K562 (cell line): Measurements from ENCODE around the gene NCKAP1.
"Not testable (repeated sequence)": the region's sequence is repeated elsewhere in the genome, so short reads cannot be mapped to it uniquely, and the experiment has no call there.

Experiments
- CBX3 ChIP-seq, 2 experiments: IDR thresholded peaks; 1 replicate in 1 of 2; 2 replicates in 1 of 2; pipeline ENCODE4 v1.6.1; 2012; ENCODE audit warnings: inconsistent platforms in 2 of 2, low read length in 2 of 2, borderline replicate concordance in 1 of 2, control low read depth in 1 of 2
- CBX5 ChIP-seq: IDR thresholded peaks from 2 replicates; pipeline ENCODE4 v1.6.1; 2014; ENCODE audit warnings: low read depth, borderline replicate concordance
- CHD1 ChIP-seq: fragments of 200-600 bp; sonication (generic); IDR thresholded peaks from one replicate; pipeline ENCODE4 v1.6.1; 2012; ENCODE audit warnings: mild to moderate bottlenecking, moderate library complexity, low read length, inconsistent platforms
- NFYB ChIP-seq: IDR thresholded peaks from 2 replicates; pipeline ENCODE4 v1.6.1; 2011; ENCODE audit warnings: mild to moderate bottlenecking, moderate library complexity; ENCODE audit not compliant: insufficient read length; ENCODE audit errors: extremely low read depth
- POLR2A ChIP-seq: fragments of 450-650 bp; conservative IDR thresholded peaks from 2 replicates; pipeline ENCODE4 v1.6.1; 2016
- ZFP1 ChIP-seq: fragments of 450-650 bp; formaldehyde crosslinking; IDR thresholded peaks from 2 replicates; pipeline ENCODE4 v1.4.0; 2020; ENCODE audit warnings: mild to moderate bottlenecking, mixed read lengths
- ZNF274 ChIP-seq: IDR thresholded peaks from 2 replicates; pipeline ENCODE4 v1.6.1; 2011; ENCODE audit warnings: low read depth, mild to moderate bottlenecking, low read length, moderate library complexity, borderline replicate concordance
- TF ChIP-seq, protein P1 (sequence below), 2 experiments: fragments of 450-650 bp; conservative IDR thresholded peaks; 2 replicates each; pipeline ENCODE4 v1.6.1; 2017; ENCODE audit warnings: mild to moderate bottlenecking in 2 of 2, moderate library complexity in 2 of 2
- TF ChIP-seq, protein P2 (sequence below): sonication (generic); formaldehyde crosslinking; IDR thresholded peaks from 2 replicates; pipeline ENCODE4 v1.9.0; 2022; ENCODE audit warnings: mild to moderate bottlenecking, missing genetic modification reagents
- TF ChIP-seq, protein P3 (sequence below), 2 experiments: IDR thresholded peaks in 1 of 2; conservative IDR thresholded peaks in 1 of 2; 2 replicates each; pipeline ENCODE4 v1.6.1; 2016; ENCODE audit warnings: low read depth in 2 of 2, mild to moderate bottlenecking in 1 of 2, missing compliant biosample characterization in 1 of 2, missing genetic modification characterization in 1 of 2, moderate library complexity in 1 of 2
- TF ChIP-seq, protein P4 (sequence below), 3 experiments: IDR thresholded peaks in 2 of 3; conservative IDR thresholded peaks in 1 of 3; 2 replicates each; pipeline ENCODE4 v1.5.1; 2011 to 2012; ENCODE audit warnings: low read length in 3 of 3, mild to moderate bottlenecking in 3 of 3, control low read depth in 2 of 3, improper control_type of control experiment in 1 of 3, inconsistent platforms in 1 of 3, low read depth in 1 of 3, mixed read lengths in 1 of 3, moderate library complexity in 1 of 3; ENCODE audit not compliant: insufficient read depth in 2 of 3

DNA sequence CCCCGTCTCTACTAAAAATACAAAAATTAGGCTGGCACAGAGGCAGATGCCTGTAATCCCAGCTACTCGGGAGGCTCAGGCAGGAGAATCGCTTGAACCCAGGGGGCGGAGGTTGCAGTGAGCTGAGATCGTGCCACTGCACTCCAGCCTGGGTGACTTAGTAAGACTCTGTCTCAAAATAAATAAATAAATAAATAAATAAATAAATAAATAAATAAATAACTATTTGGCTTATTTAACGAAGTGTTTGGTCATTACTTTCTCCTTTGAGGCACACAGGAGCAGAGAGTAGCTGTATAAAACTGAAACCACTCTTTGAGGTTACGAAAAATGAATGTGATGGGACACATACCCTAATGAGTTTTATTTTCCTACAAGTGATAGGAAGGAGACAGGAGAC lies 145.2 kb downstream of the NCKAP1 start:
- TF ChIP-seq CHD1; NFYB; ZNF274; POLR2A; CBX5; CBX3 (IDR thresholded peaks at IDR 0.05; ENCODE audit: borderline replicate concordance in 1 of 2, low read length in 2 of 2); ZFP1 (CRISPR knock-in tag): not testable (repeated sequence)
- TF ChIP-seq, protein P1, sequence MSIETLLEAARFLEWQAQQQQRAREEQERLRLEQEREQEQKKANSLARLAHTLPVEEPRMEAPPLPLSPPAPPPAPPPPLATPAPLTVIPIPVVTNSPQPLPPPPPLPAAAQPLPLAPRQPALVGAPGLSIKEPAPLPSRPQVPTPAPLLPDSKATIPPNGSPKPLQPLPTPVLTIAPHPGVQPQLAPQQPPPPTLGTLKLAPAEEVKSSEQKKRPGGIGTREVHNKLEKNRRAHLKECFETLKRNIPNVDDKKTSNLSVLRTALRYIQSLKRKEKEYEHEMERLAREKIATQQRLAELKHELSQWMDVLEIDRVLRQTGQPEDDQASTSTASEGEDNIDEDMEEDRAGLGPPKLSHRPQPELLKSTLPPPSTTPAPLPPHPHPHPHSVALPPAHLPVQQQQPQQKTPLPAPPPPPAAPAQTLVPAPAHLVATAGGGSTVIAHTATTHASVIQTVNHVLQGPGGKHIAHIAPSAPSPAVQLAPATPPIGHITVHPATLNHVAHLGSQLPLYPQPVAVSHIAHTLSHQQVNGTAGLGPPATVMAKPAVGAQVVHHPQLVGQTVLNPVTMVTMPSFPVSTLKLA (conservative IDR thresholded peaks at IDR 0.05), result not testable (repeated sequence)
- TF ChIP-seq, protein P2, sequence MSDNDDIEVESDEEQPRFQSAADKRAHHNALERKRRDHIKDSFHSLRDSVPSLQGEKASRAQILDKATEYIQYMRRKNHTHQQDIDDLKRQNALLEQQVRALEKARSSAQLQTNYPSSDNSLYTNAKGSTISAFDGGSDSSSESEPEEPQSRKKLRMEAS (CRISPR knock-in tag), result not testable (repeated sequence)
- TF ChIP-seq, protein P3, sequence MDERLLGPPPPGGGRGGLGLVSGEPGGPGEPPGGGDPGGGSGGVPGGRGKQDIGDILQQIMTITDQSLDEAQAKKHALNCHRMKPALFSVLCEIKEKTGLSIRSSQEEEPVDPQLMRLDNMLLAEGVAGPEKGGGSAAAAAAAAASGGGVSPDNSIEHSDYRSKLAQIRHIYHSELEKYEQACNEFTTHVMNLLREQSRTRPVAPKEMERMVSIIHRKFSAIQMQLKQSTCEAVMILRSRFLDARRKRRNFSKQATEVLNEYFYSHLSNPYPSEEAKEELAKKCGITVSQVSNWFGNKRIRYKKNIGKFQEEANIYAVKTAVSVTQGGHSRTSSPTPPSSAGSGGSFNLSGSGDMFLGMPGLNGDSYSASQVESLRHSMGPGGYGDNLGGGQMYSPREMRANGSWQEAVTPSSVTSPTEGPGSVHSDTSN (CRISPR knock-in tag; IDR thresholded peaks at IDR 0.05; ENCODE audit: low read depth), result not testable (repeated sequence)
- TF ChIP-seq, protein P3 (tag; conservative IDR thresholded peaks at IDR 0.05; ENCODE audit: low read depth), result not testable (repeated sequence)
- TF ChIP-seq, protein P4, sequence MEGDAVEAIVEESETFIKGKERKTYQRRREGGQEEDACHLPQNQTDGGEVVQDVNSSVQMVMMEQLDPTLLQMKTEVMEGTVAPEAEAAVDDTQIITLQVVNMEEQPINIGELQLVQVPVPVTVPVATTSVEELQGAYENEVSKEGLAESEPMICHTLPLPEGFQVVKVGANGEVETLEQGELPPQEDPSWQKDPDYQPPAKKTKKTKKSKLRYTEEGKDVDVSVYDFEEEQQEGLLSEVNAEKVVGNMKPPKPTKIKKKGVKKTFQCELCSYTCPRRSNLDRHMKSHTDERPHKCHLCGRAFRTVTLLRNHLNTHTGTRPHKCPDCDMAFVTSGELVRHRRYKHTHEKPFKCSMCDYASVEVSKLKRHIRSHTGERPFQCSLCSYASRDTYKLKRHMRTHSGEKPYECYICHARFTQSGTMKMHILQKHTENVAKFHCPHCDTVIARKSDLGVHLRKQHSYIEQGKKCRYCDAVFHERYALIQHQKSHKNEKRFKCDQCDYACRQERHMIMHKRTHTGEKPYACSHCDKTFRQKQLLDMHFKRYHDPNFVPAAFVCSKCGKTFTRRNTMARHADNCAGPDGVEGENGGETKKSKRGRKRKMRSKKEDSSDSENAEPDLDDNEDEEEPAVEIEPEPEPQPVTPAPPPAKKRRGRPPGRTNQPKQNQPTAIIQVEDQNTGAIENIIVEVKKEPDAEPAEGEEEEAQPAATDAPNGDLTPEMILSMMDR (IDR thresholded peaks at IDR 0.05 in 2 of 3, conservative IDR thresholded peaks at IDR 0.05 in 1 of 3; ENCODE audit: insufficient read depth in 2 of 3, low read depth in 1 of 3, low read length in 3 of 3), result not testable (repeated sequence)
